Pulmonary artery endothelial cell (primary cell): ENCODE measurements around the gene IQCN. TPM values are rescaled to one million over a fixed set of nuclear protein-coding genes. Genes with fewer than 3 reads are reported as not detected.
"Not testable (repeated sequence)": the region's sequence is repeated elsewhere in the genome, so short reads cannot be mapped to it uniquely, and the experiment has no call there.

Experiments used
- DNase-seq: peaks from one replicate; pipeline ENCODE4 v3.0.0-alpha.2; 2011; ENCODE audit warnings: low read depth, low spot score
- total RNA-seq: library from RNA; depleted of rRNA; stranded (reverse); fragments of >200 nt; gene quantifications from 2 replicates; pipeline ENCODE4 v1.2.3, GENCODE V29; 2014

The IQCN gene
- total RNA-seq, 1 donor from 2014 or later, result not detected

DNA sequence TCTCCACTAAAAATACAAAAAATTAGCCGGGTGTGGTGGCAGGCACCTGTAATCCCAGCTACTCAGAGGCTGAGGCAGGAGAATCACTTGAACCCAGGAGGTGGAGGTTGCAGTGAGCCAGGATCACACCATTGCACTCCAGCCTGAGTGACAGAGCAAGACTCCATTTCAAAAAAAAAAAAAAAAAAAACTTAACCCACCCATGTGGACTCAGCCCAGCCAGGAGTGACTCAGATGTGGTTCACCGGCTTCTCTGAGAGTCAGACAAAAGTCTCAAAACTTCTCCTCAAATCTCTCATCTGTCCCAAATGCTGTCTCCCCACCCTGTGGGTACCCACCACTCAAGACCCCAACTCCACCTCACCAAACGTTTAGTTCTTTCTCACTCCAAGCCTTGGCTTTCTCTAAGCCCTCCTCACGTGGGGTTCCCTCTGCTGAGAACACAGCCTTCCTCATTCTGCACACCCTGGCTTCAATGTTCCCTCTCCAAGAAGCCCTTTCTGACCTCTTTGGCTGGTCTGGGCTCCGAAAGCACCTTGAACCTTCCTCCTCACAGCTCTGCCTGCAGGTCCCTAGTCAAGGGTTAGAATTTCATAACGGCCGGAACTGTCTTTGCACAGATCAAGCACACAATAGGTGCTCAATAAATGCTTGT is 59.3 kb downstream of the IQCN start:
- no peak for DNase-seq

DNA sequence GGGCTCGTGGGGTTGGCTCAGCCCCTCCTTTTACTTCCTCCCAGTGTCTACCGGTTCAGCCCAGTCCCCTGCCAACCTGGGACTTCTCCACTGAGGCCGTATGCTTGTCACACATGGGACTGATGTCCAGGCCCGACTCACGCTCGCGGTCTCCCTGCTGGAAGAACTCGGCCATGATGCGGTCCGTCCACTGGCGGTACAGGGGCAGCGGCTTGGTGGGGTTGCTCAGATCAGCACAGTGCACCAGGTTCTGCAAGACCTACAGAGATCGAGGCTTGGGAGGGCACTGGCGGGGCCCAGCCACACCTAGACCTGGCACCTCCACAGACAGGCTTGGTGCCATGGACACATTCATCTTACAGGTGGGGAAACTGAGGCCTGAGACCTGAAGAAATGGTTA is 62.6 kb downstream of the IQCN start:
- no peak for DNase-seq

DNA sequence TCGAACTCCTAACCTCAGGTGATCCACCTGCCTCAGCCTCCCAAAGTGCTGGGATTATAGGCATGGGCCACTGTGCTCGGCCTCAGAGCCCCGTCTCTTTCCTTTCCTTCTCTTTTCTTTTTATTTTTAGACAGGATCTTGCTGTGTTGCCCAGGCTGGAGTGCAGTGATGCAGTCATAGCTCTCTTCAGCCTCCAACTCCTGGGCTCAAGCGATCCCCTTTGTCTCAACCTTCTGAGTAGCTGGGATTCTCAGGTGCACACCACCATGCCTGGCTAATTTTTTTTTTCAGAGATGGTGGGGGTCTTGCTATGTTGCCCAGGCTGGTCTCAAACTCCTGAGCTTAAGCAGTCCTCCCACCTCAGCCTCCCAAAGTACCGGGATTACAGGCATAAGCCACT is 64.3 kb downstream of the IQCN start:
- DNase-seq, result not testable (repeated sequence)

DNA sequence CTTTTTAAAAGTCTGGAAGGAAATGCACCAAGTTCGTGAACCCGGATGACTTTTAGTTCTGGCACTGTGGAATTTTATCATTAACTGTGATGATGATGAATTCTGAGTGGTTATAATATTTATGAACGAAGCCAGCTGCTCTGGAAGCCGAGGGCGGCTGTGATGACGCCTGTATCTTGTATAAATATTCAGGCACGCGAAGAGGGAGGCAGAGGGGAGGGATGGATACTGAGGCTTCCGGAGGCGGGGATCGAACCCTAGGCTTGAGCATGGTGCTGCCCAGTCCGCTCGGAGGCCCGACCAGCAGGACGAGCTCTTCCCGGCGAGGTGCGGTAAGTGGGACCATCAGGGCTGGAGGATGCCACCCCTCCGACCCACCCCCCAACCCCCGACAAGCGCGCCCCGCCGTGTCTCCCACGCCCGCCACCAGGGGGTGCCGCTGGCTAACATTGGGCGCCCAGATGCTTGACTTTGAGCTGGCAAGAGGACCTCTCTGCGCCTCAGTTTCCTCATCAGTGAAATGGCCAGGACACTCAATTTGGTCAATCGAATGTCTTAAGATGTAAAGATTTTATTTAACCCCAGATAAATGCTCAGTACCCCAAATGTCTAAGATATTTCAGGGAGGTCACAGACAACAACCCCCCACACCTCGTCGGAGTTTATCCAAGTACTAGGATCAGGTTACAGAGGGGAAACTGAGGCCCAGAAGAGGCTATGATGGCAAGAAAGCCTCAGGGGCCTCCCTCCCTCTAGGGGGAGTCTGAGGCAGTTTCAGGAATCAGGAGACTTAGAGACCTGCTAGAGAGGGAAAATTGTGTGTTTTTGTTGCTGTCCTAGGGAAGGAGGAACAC is 65.9 kb downstream of the IQCN start:
- DNase-seq, result no peak

Other genes starting within 250 kb of the IQCN start
- gene IL12RB1, start 187.5 kb downstream of the IQCN start, total RNA-seq, result 0.18 TPM in 1 of 2 replicates, not detected in the other
- 0.67 and 0.92 TPM in 2 replicates for gene MAST3, start 176.7 kb downstream of the IQCN start, total RNA-seq
- 2.4 and 2.8 TPM in 2 replicates for gene PIK3R2, start 121.3 kb downstream of the IQCN start, total RNA-seq
- 2.2 and 2.4 TPM in 2 replicates for gene IFI30, start 100.6 kb downstream of the IQCN start, total RNA-seq
- gene MPV17L2, start 81.2 kb downstream of the IQCN start, total RNA-seq, result 10.3 and 13.0 TPM in 2 replicates
- gene RAB3A, start 70.4 kb downstream of the IQCN start, total RNA-seq, result 0.99 TPM in 2 replicates
- 0.04 and 0.20 TPM in 2 replicates for gene PDE4C, start 48.0 kb downstream of the IQCN start, total RNA-seq
- 124 and 131 TPM in 2 replicates for gene JUND, start 7.2 kb upstream of the IQCN start, total RNA-seq
- gene LSM4, start 48.6 kb upstream of the IQCN start, total RNA-seq, result 139 and 172 TPM in 2 replicates
- gene PGPEP1, start 66.1 kb upstream of the IQCN start, total RNA-seq, result 23.9 and 25.7 TPM in 2 replicates
- gene GDF15, start 111.7 kb upstream of the IQCN start, total RNA-seq, result 95.0 and 102 TPM in 2 replicates
- gene LRRC25, start 123.2 kb upstream of the IQCN start, total RNA-seq, result not detected in 2 replicates
- 75.4 and 84.3 TPM in 2 replicates for gene SSBP4, start 144.9 kb upstream of the IQCN start, total RNA-seq
- 45.2 and 46.0 TPM in 2 replicates for gene ISYNA1, start 163.7 kb upstream of the IQCN start, total RNA-seq
- 13.4 and 15.3 TPM in 2 replicates for gene ELL, start 247.6 kb upstream of the IQCN start, total RNA-seq